ENCODE results near the gene GRIN3A. TPM values are rescaled to one million over a fixed set of nuclear protein-coding genes. Genes with fewer than 3 reads are reported as not detected.
"Not testable (repeated sequence)": the region's sequence is repeated elsewhere in the genome, so short reads cannot be mapped to it uniquely, and the experiment has no call there.

GRIN3A gene
- total RNA-seq, 1 donor from 2014 or later = under 0.01 TPM

GRCh38 chr9:101634741-101635409 lies 103.6 kb downstream of the GRIN3A start:
- DNase-seq (ENCODE audit: low read depth, low spot score) = no peak

- no peak for DNase-seq (ENCODE audit: low read depth, low spot score)
Observed at GRCh38 chr9:101632611-101633010, 105.8 kb downstream of the GRIN3A start.

GRCh38 chr9:101631892-101632291 lies 106.6 kb downstream of the GRIN3A start:
- no peak for DNase-seq (ENCODE audit: low read depth, low spot score)

GRCh38 chr9:101629636-101630035 lies 108.8 kb downstream of the GRIN3A start:
- DNase-seq (ENCODE audit: low read depth, low spot score) = no peak

- no peak for DNase-seq (ENCODE audit: low read depth, low spot score)
Observed at GRCh38 chr9:101628173-101628572, 110.3 kb downstream of the GRIN3A start.

GRCh38 chr9:101626295-101626694 lies 112.2 kb downstream of the GRIN3A start:
- DNase-seq (ENCODE audit: low read depth, low spot score) = no peak

- DNase-seq (ENCODE audit: low read depth, low spot score) = no peak
Observed at GRCh38 chr9:101625876-101626275, 112.6 kb downstream of the GRIN3A start.

GRCh38 chr9:101620452-101620851 lies 118.0 kb downstream of the GRIN3A start:
- no peak for DNase-seq (ENCODE audit: low read depth, low spot score)

GRCh38 chr9:101618698-101619097 lies 119.7 kb downstream of the GRIN3A start:
- DNase-seq (ENCODE audit: low read depth, low spot score) = no peak

GRCh38 chr9:101605547-101605946 lies 132.9 kb downstream of the GRIN3A start:
- no peak for DNase-seq (ENCODE audit: low read depth, low spot score)

GRCh38 chr9:101604296-101604695 lies 134.2 kb downstream of the GRIN3A start:
- no peak for DNase-seq (ENCODE audit: low read depth, low spot score)

- DNase-seq (ENCODE audit: low read depth, low spot score) = no peak
Observed at GRCh38 chr9:101601904-101602765, 136.3 kb downstream of the GRIN3A start.

- DNase-seq (ENCODE audit: low read depth, low spot score) = no peak
Observed at GRCh38 chr9:101594796-101595195, 143.7 kb downstream of the GRIN3A start, which contains the start of gene PPP3R2. PPP3R2 (minus strand) TSS chr9:101594969; CDS start chr9:101594921, 48 bp downstream.

- DNase-seq (ENCODE audit: low read depth, low spot score) = no peak
Observed at GRCh38 chr9:101593345-101593744, 145.1 kb downstream of the GRIN3A start.

- no peak for DNase-seq (ENCODE audit: low read depth, low spot score)
Observed at GRCh38 chr9:101592788-101593187, 145.7 kb downstream of the GRIN3A start.

GRCh38 chr9:101591787-101592446 lies 146.5 kb downstream of the GRIN3A start:
- DNase-seq (ENCODE audit: low read depth, low spot score) = no peak

- DNase-seq (ENCODE audit: low read depth, low spot score) = no peak
Observed at GRCh38 chr9:101590901-101591300, 147.5 kb downstream of the GRIN3A start.

- not testable (repeated sequence) for DNase-seq (ENCODE audit: low read depth, low spot score)
Observed at GRCh38 chr9:101590074-101590473, 148.4 kb downstream of the GRIN3A start.

- DNase-seq (ENCODE audit: low read depth, low spot score) = no peak
Observed at GRCh38 chr9:101587332-101588043, 151.0 kb downstream of the GRIN3A start.

- DNase-seq (ENCODE audit: low read depth, low spot score) = no peak
Observed at GRCh38 chr9:101586651-101587050, 151.8 kb downstream of the GRIN3A start.

GRCh38 chr9:101585740-101586139 lies 152.7 kb downstream of the GRIN3A start:
- DNase-seq (ENCODE audit: low read depth, low spot score) = no peak
